HepG2 (cell line): ENCODE measurements around the gene EOGT. TPM values are rescaled to one million over a fixed set of nuclear protein-coding genes. Genes with fewer than 3 reads are reported as not detected.

Experiments
- BORCS8-MEF2B ChIP-seq: sonication (generic); formaldehyde crosslinking; IDR thresholded peaks from 2 replicates; pipeline ENCODE4 v1.8.0; 2022; ENCODE audit warnings: mild to moderate bottlenecking, missing genetic modification reagents
- CAMTA2 ChIP-seq: sonication (generic); formaldehyde crosslinking; IDR thresholded peaks from 2 replicates; pipeline ENCODE4 v1.4.0; 2020; ENCODE audit warnings: mild to moderate bottlenecking, missing genetic modification reagents, borderline replicate concordance
- MATR3 ChIP-seq: sonication (generic); formaldehyde crosslinking; IDR thresholded peaks from 2 replicates; pipeline ENCODE4 v1.4.0; 2020; ENCODE audit warnings: missing genetic modification reagents
- NFKB2 ChIP-seq: sonication (generic); formaldehyde crosslinking; IDR thresholded peaks from 2 replicates; pipeline ENCODE4 v1.4.0; 2020; ENCODE audit warnings: missing genetic modification reagents, borderline replicate concordance
- ONECUT2 ChIP-seq: sonication (generic); formaldehyde crosslinking; IDR thresholded peaks from 2 replicates; pipeline ENCODE4 v1.4.0; 2020; ENCODE audit warnings: missing genetic modification reagents
- SYNCRIP ChIP-seq: fragments of 200-400 bp; formaldehyde crosslinking; IDR thresholded peaks from 2 replicates; pipeline ENCODE4 v1.6.1; 2018; ENCODE audit warnings: mild to moderate bottlenecking, low read depth, low read length; ENCODE audit not compliant: insufficient read depth
- TBL1XR1 ChIP-seq: fragments of 150-350 bp; IDR thresholded peaks from 2 replicates; pipeline ENCODE4 v1.6.1; 2014; ENCODE audit warnings: borderline replicate concordance, low read length; ENCODE audit not compliant: partially characterized antibody
- THAP8 ChIP-seq: sonication (generic); formaldehyde crosslinking; IDR thresholded peaks from 2 replicates; pipeline ENCODE4 v1.5.1; 2020; ENCODE audit warnings: missing genetic modification reagents, mild to moderate bottlenecking, borderline replicate concordance
- ZNF12 ChIP-seq: sonication (generic); formaldehyde crosslinking; IDR thresholded peaks from 2 replicates; pipeline ENCODE4 v1.5.0; 2020; ENCODE audit warnings: missing genetic modification reagents
- ZNF180 ChIP-seq: sonication (generic); formaldehyde crosslinking; IDR thresholded peaks from 2 replicates; pipeline ENCODE4 v1.4.0; 2020; ENCODE audit warnings: low read depth, missing genetic modification reagents, borderline replicate concordance
- ZNF256 ChIP-seq: sonication (generic); formaldehyde crosslinking; conservative IDR thresholded peaks from 2 replicates; pipeline ENCODE4 v1.4.0; 2020; ENCODE audit warnings: missing genetic modification reagents
- ZNF329 ChIP-seq: sonication (generic); formaldehyde crosslinking; IDR thresholded peaks from 2 replicates; pipeline ENCODE4 v1.9.0; 2021; ENCODE audit warnings: low read depth, mild to moderate bottlenecking, missing genetic modification reagents
- ZNF331 ChIP-seq: sonication (generic); formaldehyde crosslinking; IDR thresholded peaks from 2 replicates; pipeline ENCODE4 v1.4.0; 2020; ENCODE audit warnings: missing genetic modification reagents
- ZNF713 ChIP-seq: sonication (generic); formaldehyde crosslinking; IDR thresholded peaks from 2 replicates; pipeline ENCODE4 v1.4.0; 2020; ENCODE audit warnings: mild to moderate bottlenecking, missing genetic modification reagents
- ZNF761 ChIP-seq: sonication (generic); formaldehyde crosslinking; conservative IDR thresholded peaks from 2 replicates; pipeline ENCODE4 v1.4.0; 2020; ENCODE audit warnings: mild to moderate bottlenecking, missing genetic modification reagents
- ZNF883 ChIP-seq: sonication (generic); formaldehyde crosslinking; IDR thresholded peaks from 2 replicates; pipeline ENCODE4 v1.5.1; 2020; ENCODE audit warnings: mild to moderate bottlenecking, missing genetic modification reagents; ENCODE audit errors: not compliant biosample characterization
- polyA plus RNA-seq, 8 experiments: library from polyadenylated mRNA; depleted of rRNA in 3 of 8; stranded (reverse) in 7 of 8; unstranded in 1 of 8; fragments of >200 nt; fragmentation: Illumina TruSeq in 4 of 8; extraction: Trizol in 4 of 8; gene quantifications; 2 replicates each; pipeline versions ENCODE4 v1.2.1 to v1.2.3, GENCODE V29; 2011 to 2016; ENCODE audit warnings: low read depth in 4 of 8, missing spikeins in 1 of 8, mixed read lengths in 1 of 8; ENCODE audit not compliant: insufficient read depth in 1 of 8
- total RNA-seq, 5 experiments: library from RNA; depleted of rRNA; stranded (reverse); fragments of >200 nt; fragmentation: Illumina TruSeq; extraction: Trizol; gene quantifications; 2 replicates each; pipeline ENCODE4 v1.2.3, GENCODE V29; 2016; ENCODE audit warnings: low read depth in 1 of 5
- TF ChIP-seq, protein P1 (sequence below): sonication (generic); formaldehyde crosslinking; IDR thresholded peaks from 2 replicates; pipeline ENCODE4 v1.4.0; 2020; ENCODE audit warnings: mild to moderate bottlenecking, low read depth, missing genetic modification reagents
- TF ChIP-seq, protein P2 (sequence below): sonication (generic); formaldehyde crosslinking; IDR thresholded peaks from 2 replicates; pipeline ENCODE4 v1.4.0; 2020; ENCODE audit warnings: low read depth, mild to moderate bottlenecking, missing genetic modification reagents
- TF ChIP-seq, protein P3 (sequence below): sonication (generic); formaldehyde crosslinking; IDR thresholded peaks from 2 replicates; pipeline ENCODE4 v1.4.0; 2020; ENCODE audit warnings: missing genetic modification reagents, borderline replicate concordance

The EOGT gene
- total and polyA plus RNA-seq, 2 of the 13 experiments (the other 11 are each of a cell fraction or from before 2014, with no cell fraction given), result 4.5 to 18.6 TPM

- TF ChIP-seq, protein P1, sequence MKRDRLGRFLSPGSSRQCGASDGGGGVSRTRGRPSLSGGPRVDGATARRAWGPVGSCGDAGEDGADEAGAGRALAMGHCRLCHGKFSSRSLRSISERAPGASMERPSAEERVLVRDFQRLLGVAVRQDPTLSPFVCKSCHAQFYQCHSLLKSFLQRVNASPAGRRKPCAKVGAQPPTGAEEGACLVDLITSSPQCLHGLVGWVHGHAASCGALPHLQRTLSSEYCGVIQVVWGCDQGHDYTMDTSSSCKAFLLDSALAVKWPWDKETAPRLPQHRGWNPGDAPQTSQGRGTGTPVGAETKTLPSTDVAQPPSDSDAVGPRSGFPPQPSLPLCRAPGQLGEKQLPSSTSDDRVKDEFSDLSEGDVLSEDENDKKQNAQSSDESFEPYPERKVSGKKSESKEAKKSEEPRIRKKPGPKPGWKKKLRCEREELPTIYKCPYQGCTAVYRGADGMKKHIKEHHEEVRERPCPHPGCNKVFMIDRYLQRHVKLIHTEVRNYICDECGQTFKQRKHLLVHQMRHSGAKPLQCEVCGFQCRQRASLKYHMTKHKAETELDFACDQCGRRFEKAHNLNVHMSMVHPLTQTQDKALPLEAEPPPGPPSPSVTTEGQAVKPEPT (CRISPR knock-in tag), result no peak
- peak; percentile 50; the same call in 1 of the 2 replicates for TF ChIP-seq ZNF331 (CRISPR knock-in tag)
- peak; percentile 61 for TF ChIP-seq BORCS8-MEF2B (CRISPR knock-in tag)
- peak; percentile 93 for TF ChIP-seq CAMTA2 (CRISPR knock-in tag)
- no peak for TF ChIP-seq TBL1XR1
- TF ChIP-seq ZNF329 (CRISPR knock-in tag), result no peak
- no peak for TF ChIP-seq ZNF180 (CRISPR knock-in tag)
- TF ChIP-seq, protein P2, sequence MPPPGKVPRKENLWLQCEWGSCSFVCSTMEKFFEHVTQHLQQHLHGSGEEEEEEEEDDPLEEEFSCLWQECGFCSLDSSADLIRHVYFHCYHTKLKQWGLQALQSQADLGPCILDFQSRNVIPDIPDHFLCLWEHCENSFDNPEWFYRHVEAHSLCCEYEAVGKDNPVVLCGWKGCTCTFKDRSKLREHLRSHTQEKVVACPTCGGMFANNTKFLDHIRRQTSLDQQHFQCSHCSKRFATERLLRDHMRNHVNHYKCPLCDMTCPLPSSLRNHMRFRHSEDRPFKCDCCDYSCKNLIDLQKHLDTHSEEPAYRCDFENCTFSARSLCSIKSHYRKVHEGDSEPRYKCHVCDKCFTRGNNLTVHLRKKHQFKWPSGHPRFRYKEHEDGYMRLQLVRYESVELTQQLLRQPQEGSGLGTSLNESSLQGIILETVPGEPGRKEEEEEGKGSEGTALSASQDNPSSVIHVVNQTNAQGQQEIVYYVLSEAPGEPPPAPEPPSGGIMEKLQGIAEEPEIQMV (CRISPR knock-in tag), result peak; percentile 27; the same call in 1 of the 2 replicates
- 0 out of 2 replicates have a peak, but pooled peaks have one; percentile 44 for TF ChIP-seq ZNF256 (CRISPR knock-in tag)
- TF ChIP-seq MATR3 (CRISPR knock-in tag), result no peak
- TF ChIP-seq ZNF761 (CRISPR knock-in tag), result peak; percentile 59; the same call in 1 of the 2 replicates
- TF ChIP-seq, protein P3, sequence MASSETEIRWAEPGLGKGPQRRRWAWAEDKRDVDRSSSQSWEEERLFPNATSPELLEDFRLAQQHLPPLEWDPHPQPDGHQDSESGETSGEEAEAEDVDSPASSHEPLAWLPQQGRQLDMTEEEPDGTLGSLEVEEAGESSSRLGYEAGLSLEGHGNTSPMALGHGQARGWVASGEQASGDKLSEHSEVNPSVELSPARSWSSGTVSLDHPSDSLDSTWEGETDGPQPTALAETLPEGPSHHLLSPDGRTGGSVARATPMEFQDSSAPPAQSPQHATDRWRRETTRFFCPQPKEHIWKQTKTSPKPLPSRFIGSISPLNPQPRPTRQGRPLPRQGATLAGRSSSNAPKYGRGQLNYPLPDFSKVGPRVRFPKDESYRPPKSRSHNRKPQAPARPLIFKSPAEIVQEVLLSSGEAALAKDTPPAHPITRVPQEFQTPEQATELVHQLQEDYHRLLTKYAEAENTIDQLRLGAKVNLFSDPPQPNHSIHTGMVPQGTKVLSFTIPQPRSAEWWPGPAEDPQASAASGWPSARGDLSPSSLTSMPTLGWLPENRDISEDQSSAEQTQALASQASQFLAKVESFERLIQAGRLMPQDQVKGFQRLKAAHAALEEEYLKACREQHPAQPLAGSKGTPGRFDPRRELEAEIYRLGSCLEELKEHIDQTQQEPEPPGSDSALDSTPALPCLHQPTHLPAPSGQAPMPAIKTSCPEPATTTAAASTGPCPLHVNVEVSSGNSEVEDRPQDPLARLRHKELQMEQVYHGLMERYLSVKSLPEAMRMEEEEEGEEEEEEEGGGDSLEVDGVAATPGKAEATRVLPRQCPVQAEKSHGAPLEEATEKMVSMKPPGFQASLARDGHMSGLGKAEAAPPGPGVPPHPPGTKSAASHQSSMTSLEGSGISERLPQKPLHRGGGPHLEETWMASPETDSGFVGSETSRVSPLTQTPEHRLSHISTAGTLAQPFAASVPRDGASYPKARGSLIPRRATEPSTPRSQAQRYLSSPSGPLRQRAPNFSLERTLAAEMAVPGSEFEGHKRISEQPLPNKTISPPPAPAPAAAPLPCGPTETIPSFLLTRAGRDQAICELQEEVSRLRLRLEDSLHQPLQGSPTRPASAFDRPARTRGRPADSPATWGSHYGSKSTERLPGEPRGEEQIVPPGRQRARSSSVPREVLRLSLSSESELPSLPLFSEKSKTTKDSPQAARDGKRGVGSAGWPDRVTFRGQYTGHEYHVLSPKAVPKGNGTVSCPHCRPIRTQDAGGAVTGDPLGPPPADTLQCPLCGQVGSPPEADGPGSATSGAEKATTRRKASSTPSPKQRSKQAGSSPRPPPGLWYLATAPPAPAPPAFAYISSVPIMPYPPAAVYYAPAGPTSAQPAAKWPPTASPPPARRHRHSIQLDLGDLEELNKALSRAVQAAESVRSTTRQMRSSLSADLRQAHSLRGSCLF (CRISPR knock-in tag), result no peak
- no peak for TF ChIP-seq ZNF12 (CRISPR knock-in tag)
- TF ChIP-seq NFKB2 (CRISPR knock-in tag), result peak; percentile 79
- TF ChIP-seq SYNCRIP, result no peak
- peak; percentile 72; the same call in 1 of the 2 replicates for TF ChIP-seq THAP8 (CRISPR knock-in tag)
- TF ChIP-seq ZNF883 (CRISPR knock-in tag), result peak; percentile 82
- TF ChIP-seq ZNF713 (CRISPR knock-in tag), result peak; percentile 40; the same call in 1 of the 2 replicates
- no peak for TF ChIP-seq ONECUT2
Observed at GRCh38 chr3:69013253-69014021, at the start of gene EOGT (continued).
